ENCODE data around the gene SSBP4. TPM values are rescaled to one million over a fixed set of nuclear protein-coding genes. Genes with fewer than 3 reads are reported as not detected.

Gene SSBP4
- total RNA-seq, 4 donors from 2014 or later = 18.1 to 30.5 (median 27.4) TPM

- WGBS = 62% methylated on average over 12 of the region's 14 CpGs
- Histone ChIP-seq H3K4me1 (peaks cover 32% of the 10 kb centered on the region), H3K9me3 (no peaks in the 10 kb centered on the region), H3K27ac (no peak overlapping the region), H3K27me3 (peaks cover 8% of the 10 kb centered on the region), H3K4me3 (peak overlapping the region; percentile 19), H3K36me3 (no peaks in the 10 kb centered on the region)
- DNase-seq (ENCODE audit: low spot score in 2 of 2) = no peak
- TF ChIP-seq EP300 (IDR thresholded peaks at IDR 0.05) (no peak), POLR2A (IDR thresholded peaks at IDR 0.05) (no peak), POLR2AphosphoS5 (IDR thresholded peaks at IDR 0.05) (no peak), CTCF (IDR thresholded peaks at IDR 0.05) (no peak)
These were observed 32.5 kb upstream of the SSBP4 start for GRCh38 chr19:18386543-18387271.

GRCh38 chr19:18388100-18388959 lies 30.9 kb upstream of the SSBP4 start:
- H3K27ac ChIP-seq = no peak overlapping the region
- WGBS = 27% methylated on average over 11 of the region's 86 CpGs
- no peaks in the 10 kb centered on the region for H3K9me3 ChIP-seq
- DNase-seq (ENCODE audit: low spot score in 2 of 2) = peak; percentile 81 to 87
- peaks cover 32% of the 10 kb centered on the region for H3K4me1 ChIP-seq
- peak overlapping the region; percentile 37 for H3K4me3 ChIP-seq
- no peaks in the 10 kb centered on the region for H3K36me3 ChIP-seq
- H3K27me3 ChIP-seq = peaks cover 8% of the 10 kb centered on the region
- no peak for TF ChIP-seq POLR2A (IDR thresholded peaks at IDR 0.05)
- TF ChIP-seq CTCF (IDR thresholded peaks at IDR 0.05) = peak; percentile 97 to 100
- TF ChIP-seq EP300 (IDR thresholded peaks at IDR 0.05) = no peak
- TF ChIP-seq POLR2AphosphoS5 (IDR thresholded peaks at IDR 0.05) = peak in 1 of 3 donors; percentile 44

DNA sequence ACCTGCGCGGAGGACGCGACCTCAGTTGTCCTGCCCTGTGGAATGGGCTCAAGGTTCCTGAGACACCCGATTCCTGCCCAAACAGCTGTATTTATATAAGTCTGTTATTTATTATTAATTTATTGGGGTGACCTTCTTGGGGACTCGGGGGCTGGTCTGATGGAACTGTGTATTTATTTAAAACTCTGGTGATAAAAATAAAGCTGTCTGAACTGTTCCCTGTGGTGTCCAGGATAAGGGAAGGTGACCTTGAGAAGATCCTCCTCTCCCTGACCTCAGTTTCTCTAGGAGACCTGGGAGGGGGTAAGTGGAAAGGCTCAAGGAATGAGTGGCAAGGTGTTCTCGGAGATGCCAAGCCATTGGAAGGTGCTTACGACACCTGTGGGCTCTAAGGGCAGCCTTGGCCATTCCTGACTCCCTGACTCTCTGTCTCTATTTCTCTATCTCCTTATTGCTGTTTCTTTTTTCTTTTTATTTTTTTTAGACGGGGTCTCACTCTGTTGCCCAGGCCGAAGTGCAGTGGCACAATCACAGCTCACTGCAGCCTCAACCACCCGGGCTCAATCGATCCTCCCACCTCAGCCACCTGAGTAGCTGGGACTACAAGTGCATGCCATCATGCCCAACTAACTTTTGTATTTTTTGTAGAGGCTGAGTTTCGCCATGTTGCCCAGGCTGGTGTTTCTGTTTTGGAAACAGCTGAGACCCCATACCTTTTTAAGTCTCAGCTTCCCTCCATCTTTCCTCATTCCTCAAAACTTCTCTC lies 30.1 kb upstream of the SSBP4 start:
- WGBS = 80% methylated on average over 13 of the region's 13 CpGs

DNA sequence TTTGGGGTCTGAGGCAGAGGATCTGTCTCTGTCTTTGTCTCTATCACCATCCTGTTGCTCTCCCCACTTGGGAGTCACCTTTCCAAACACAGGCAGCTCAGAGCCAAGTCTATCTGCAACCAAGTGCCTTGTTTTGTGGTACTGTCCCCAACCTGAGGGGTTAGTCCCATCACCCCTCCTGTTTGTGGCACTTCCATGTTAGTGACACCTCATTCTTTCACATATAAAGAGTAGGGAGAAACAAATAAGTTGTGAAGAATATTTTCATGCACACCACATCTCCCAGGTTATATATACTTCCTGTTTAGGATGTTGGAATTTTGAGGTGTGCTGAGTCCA lies 29.5 kb upstream of the SSBP4 start:
- Histone ChIP-seq H3K9me3 (no peaks in the 10 kb centered on the region), H3K36me3 (no peaks in the 10 kb centered on the region), H3K27ac (no peak overlapping the region), H3K4me1 (peaks cover 32% of the 10 kb centered on the region), H3K27me3 (peaks cover 8% of the 10 kb centered on the region), H3K4me3 (no peak overlapping the region)
- DNase-seq (ENCODE audit: low spot score in 2 of 2) = no peak
- TF ChIP-seq POLR2A (IDR thresholded peaks at IDR 0.05) (no peak), CTCF (IDR thresholded peaks at IDR 0.05) (no peak), POLR2AphosphoS5 (IDR thresholded peaks at IDR 0.05) (no peak), EP300 (IDR thresholded peaks at IDR 0.05) (no peak)

More for the DNA sequence above, 30.1 kb upstream of the SSBP4 start:
- Histone ChIP-seq H3K36me3 (no peaks in the 10 kb centered on the region), H3K27me3 (peaks cover 8% of the 10 kb centered on the region), H3K27ac (no peak overlapping the region), H3K4me3 (peak overlapping the region; percentile 37), H3K9me3 (no peaks in the 10 kb centered on the region), H3K4me1 (peaks cover 32% of the 10 kb centered on the region)
- TF ChIP-seq POLR2AphosphoS5 (IDR thresholded peaks at IDR 0.05) = no peak
- TF ChIP-seq EP300 (IDR thresholded peaks at IDR 0.05) = no peak
- no peak for TF ChIP-seq CTCF (IDR thresholded peaks at IDR 0.05)
- no peak for TF ChIP-seq POLR2A (IDR thresholded peaks at IDR 0.05)
- DNase-seq (ENCODE audit: low spot score in 2 of 2) = no peak

Data from suprapubic skin (tissue), 4 donors.